Frontal cortex (tissue), 1 donor: Measurements from ENCODE around the gene IER5. TPM values are rescaled to one million over a fixed set of nuclear protein-coding genes. Genes with fewer than 3 reads are reported as not detected.

Source experiments
- total RNA-seq: library from RNA; depleted of rRNA; stranded (reverse); fragments of >200 nt; gene quantifications from one replicate; pipeline ENCODE4 v1.2.3, GENCODE V29; 2014

Gene IER5
- total RNA-seq, 1 donor from 2014 or later = 22.0 TPM

Other genes starting within 250 kb of the IER5 start
- gene KIAA1614, start 175.8 kb upstream of the IER5 start, total RNA-seq = 5.7 TPM
- 81.9 TPM for gene STX6, start 65.8 kb upstream of the IER5 start, total RNA-seq
- gene MR1, start 54.7 kb upstream of the IER5 start, total RNA-seq = 0.41 TPM